IMR-90 (cell line): ENCODE measurements around the gene OR8G1. TPM values are rescaled to one million over a fixed set of nuclear protein-coding genes. Genes with fewer than 3 reads are reported as not detected.

Source experiments
- ATAC-seq: fragments of 200-7000 bp; cut with Tn5 transposase; 2 replicates; pipeline ENCODE4 v1.9.1; 2020; ENCODE audit warnings: low read depth, mild to moderate bottlenecking, moderate library complexity
- BruUV-seq: library from RNA; stranded (reverse); fragments of 400-500 nt; replicated peaks from 2 replicates; lab custom pipeline; 2021; lab: Mats Ljungman, UMichigan
- CTCF ChIA-PET: fragments of 300-600 bp; formaldehyde crosslinking; extraction: SDS; loops from one replicate; lab custom pipeline; 2021; ENCODE audit warnings: antibody characterized with exemption; lab: Yijun Ruan, JAX
- POLR2A ChIA-PET: fragments of 300-600 bp; sonication (Branson Sonifier 250); formaldehyde crosslinking; loops from one replicate; lab custom pipeline; 2022; ENCODE audit warnings: antibody characterized with exemption; ENCODE audit not compliant: unreplicated experiment; lab: Charles Lee
- DNase-seq: peaks from one replicate; pipeline ENCODE4 v3.0.0; 2013
- H2AFZ ChIP-seq: replicated peaks from 2 replicates; pipeline ENCODE3; 2013; ENCODE audit warnings: low read length, mild to moderate bottlenecking; ENCODE audit not compliant: poor library complexity
- H2AK5ac ChIP-seq: 2 replicates; pipeline ENCODE4 v1.6.1; 2013; ENCODE audit warnings: low read depth, low read length, inconsistent platforms
- H2AK9ac ChIP-seq: replicated peaks from 2 replicates; pipeline ENCODE3; 2013; ENCODE audit warnings: mild to moderate bottlenecking, low read depth, low read length, moderate library complexity; ENCODE audit not compliant: poor library complexity
- H2BK120ac ChIP-seq: 2 replicates; pipeline ENCODE4 v1.6.1; 2013; ENCODE audit warnings: low read depth, low read length, inconsistent platforms
- H2BK15ac ChIP-seq: 3 replicates; pipeline ENCODE4 v1.6.1; 2013; ENCODE audit warnings: low read depth, low read length, inconsistent platforms
- H2BK20ac ChIP-seq: 2 replicates; pipeline ENCODE4 v1.6.1; 2013; ENCODE audit warnings: low read depth, mild to moderate bottlenecking, inconsistent platforms, low read length, moderate library complexity
- H2BK5ac ChIP-seq: 2 replicates; pipeline ENCODE4 v1.6.1; 2013; ENCODE audit warnings: mild to moderate bottlenecking, low read depth, low read length, inconsistent platforms; ENCODE audit not compliant: poor library complexity, severe bottlenecking
- H3K14ac ChIP-seq: replicated peaks from 2 replicates; pipeline ENCODE4 v1.6.1; 2013; ENCODE audit warnings: low read depth, low read length, inconsistent platforms
- H3K18ac ChIP-seq: 2 replicates; pipeline ENCODE4 v1.6.1; 2013; ENCODE audit warnings: low read depth, low read length, control low read depth
- H3K23ac ChIP-seq: 2 replicates; pipeline ENCODE4 v1.6.1; 2013; ENCODE audit warnings: low read depth, low read length, inconsistent platforms
- H3K27ac ChIP-seq: 2 replicates; pipeline ENCODE4 v1.5.1; 2013; ENCODE audit warnings: mild to moderate bottlenecking, control low read depth, low read length; ENCODE audit not compliant: insufficient read depth
- H3K27me3 ChIP-seq: 2 replicates; pipeline ENCODE4 v1.6.1; 2013; ENCODE audit warnings: low read length; ENCODE audit not compliant: control insufficient read depth, insufficient read depth
- H3K36me3 ChIP-seq: 2 replicates; pipeline ENCODE4 v1.6.1; 2013; ENCODE audit warnings: low read length, mixed read lengths; ENCODE audit not compliant: control insufficient read depth, insufficient read depth
- H3K4ac ChIP-seq: 2 replicates; pipeline ENCODE4 v1.6.1; 2013; ENCODE audit warnings: low read depth, low read length, inconsistent platforms
- H3K4me1 ChIP-seq: 2 replicates; pipeline ENCODE4 v1.6.1; 2013; ENCODE audit warnings: low read length, mixed read lengths; ENCODE audit not compliant: control insufficient read depth, insufficient read depth
- H3K4me2 ChIP-seq: 2 replicates; pipeline ENCODE4 v1.6.1; 2013; ENCODE audit warnings: low read depth, mild to moderate bottlenecking, control low read depth, low read length, moderate library complexity
- H3K4me3 ChIP-seq: 2 replicates; pipeline ENCODE4 v1.5.1; 2013; ENCODE audit warnings: low read depth, mild to moderate bottlenecking, control low read depth, low read length, moderate library complexity; ENCODE audit not compliant: insufficient read depth
- H3K56ac ChIP-seq: 2 replicates; pipeline ENCODE4 v1.6.1; 2013; ENCODE audit warnings: low read length, inconsistent platforms; ENCODE audit not compliant: insufficient read depth; ENCODE audit errors: extremely low read depth
- H3K79me1 ChIP-seq, 2 experiments: 2 replicates each; pipeline ENCODE4 v1.6.1; 2013; ENCODE audit warnings: low read length in 2 of 2, inconsistent platforms in 1 of 2, low read depth in 1 of 2
- H3K9ac ChIP-seq: 2 replicates; pipeline ENCODE4 v1.6.1; 2013; ENCODE audit warnings: low read depth, low read length, control low read depth
- H3K9me1 ChIP-seq: 2 replicates; pipeline ENCODE4 v1.6.1; 2013; ENCODE audit warnings: low read length, inconsistent platforms; ENCODE audit not compliant: insufficient read depth
- H3K9me3 ChIP-seq: 2 replicates; pipeline ENCODE4 v1.6.1; 2013; ENCODE audit warnings: low read length; ENCODE audit not compliant: control insufficient read depth, insufficient read depth
- H4K20me1 ChIP-seq: 2 replicates; pipeline ENCODE4 v1.6.1; 2013; ENCODE audit warnings: low read length, inconsistent platforms; ENCODE audit not compliant: insufficient read depth
- H4K5ac ChIP-seq: 2 replicates; pipeline ENCODE4 v1.6.1; 2013; ENCODE audit warnings: mild to moderate bottlenecking, low read depth, low read length, control low read depth
- H4K8ac ChIP-seq, 2 experiments: 2 replicates each; pipeline ENCODE4 v1.6.1; 2013; ENCODE audit warnings: low read depth in 2 of 2, low read length in 2 of 2, control low read depth in 1 of 2, inconsistent platforms in 1 of 2
- H4K91ac ChIP-seq: 2 replicates; pipeline ENCODE4 v1.6.1; 2013; ENCODE audit warnings: low read depth, low read length, inconsistent platforms; ENCODE audit not compliant: insufficient read depth
- BHLHE40 ChIP-seq: fragments of 150-350 bp; IDR thresholded peaks from 2 replicates; pipeline ENCODE4 v1.6.1; 2016; ENCODE audit warnings: mild to moderate bottlenecking, low read depth, low read length
- CEBPB ChIP-seq: IDR thresholded peaks from 2 replicates; pipeline ENCODE4 v1.6.1; 2012; ENCODE audit warnings: low read depth, low read length, improper control_type of control experiment
- CHD1 ChIP-seq: IDR thresholded peaks from 2 replicates; pipeline ENCODE4 v1.6.1; 2012; ENCODE audit warnings: low read depth, low read length, improper control_type of control experiment
- FOS ChIP-seq: fragments of 150-350 bp; IDR thresholded peaks from 2 replicates; pipeline ENCODE4 v1.6.1; 2016; ENCODE audit warnings: low read depth, low read length
- MAFK ChIP-seq: IDR thresholded peaks from 2 replicates; pipeline ENCODE4 v1.6.1; 2012; ENCODE audit warnings: low read depth, low read length, improper control_type of control experiment
- MAZ ChIP-seq: IDR thresholded peaks from 2 replicates; pipeline ENCODE4 v1.6.1; 2012; ENCODE audit warnings: low read depth, mild to moderate bottlenecking, low read length, improper control_type of control experiment, moderate library complexity, borderline replicate concordance
- MXI1 ChIP-seq: IDR thresholded peaks from 2 replicates; pipeline ENCODE4 v1.6.1; 2012; ENCODE audit warnings: low read depth, mild to moderate bottlenecking, low read length, moderate library complexity, borderline replicate concordance
- NFE2L2 ChIP-seq: fragments of 150-350 bp; IDR thresholded peaks from 2 replicates; pipeline ENCODE4 v1.6.1; 2016; ENCODE audit warnings: low read depth, mild to moderate bottlenecking, low read length
- POLR2A ChIP-seq: IDR thresholded peaks from 2 replicates; pipeline ENCODE4 v1.6.1; 2012; ENCODE audit warnings: mild to moderate bottlenecking, low read depth, low read length
- RAD21 ChIP-seq: IDR thresholded peaks from 2 replicates; pipeline ENCODE4 v1.6.1; 2012; ENCODE audit warnings: low read length, improper control_type of control experiment
- RCOR1 ChIP-seq: IDR thresholded peaks from 2 replicates; pipeline ENCODE4 v1.6.1; 2012; ENCODE audit warnings: mild to moderate bottlenecking, low read length, improper control_type of control experiment; ENCODE audit not compliant: insufficient replicate concordance
- RFX5 ChIP-seq: IDR thresholded peaks from 2 replicates; pipeline ENCODE4 v1.8.0; 2012; ENCODE audit warnings: low read depth, mild to moderate bottlenecking, low read length, moderate library complexity
- SMC3 ChIP-seq: fragments of 150-350 bp; IDR thresholded peaks from 2 replicates; pipeline ENCODE4 v1.6.1; 2016; ENCODE audit warnings: low read depth, mild to moderate bottlenecking, antibody characterized with exemption, low read length, moderate library complexity
- WGBS, 2 experiments: methylation state at CpG; one replicate each; pipeline versions ENCODE4 v1.1.5 to v1.1.7; 2013; ENCODE audit warnings: missing lambda C conversion rate in 2 of 2; ENCODE audit not compliant: insufficient read length in 1 of 2; ENCODE audit errors: extremely low coverage in 2 of 2; 5-methylcytosine and 5-hydroxymethylcytosine counted together
- dilution Hi-C: fragments of 300-500 bp; cut with HindIII; formaldehyde crosslinking; loops from one replicate; pipeline ENCODE4 v1.14.3; 2018; ENCODE audit warnings: low sequenced_read_pairs; ENCODE audit not compliant: unreplicated experiment
- in situ Hi-C: fragments of 300-500 bp; cut with MboI; formaldehyde crosslinking; loops from 3 replicates; pipeline ENCODE4 v1.14.3; 2019; ENCODE audit warnings: low sequenced_read_pairs, inconsistent platforms, mixed read lengths
- intact Hi-C: fragments of 100-400 bp; cut with micrococcal nuclease; formaldehyde crosslinking; loops from 2 replicates; pipeline ENCODE4 v1.10.0; 2022
- polyA plus RNA-seq, 3 experiments: library from polyadenylated mRNA; depleted of rRNA; stranded (reverse); fragments of >200 nt; gene quantifications; 2 replicates each; pipeline ENCODE4 v1.2.3, GENCODE V29; 2012; ENCODE audit warnings: low replicate concordance in 1 of 3
- total RNA-seq: library from RNA; depleted of rRNA; stranded (reverse); fragments of >200 nt; gene quantifications from 2 replicates; pipeline ENCODE4 v1.2.3, GENCODE V29; 2012
- TF ChIP-seq, protein P1 (sequence below): fragments of 150-350 bp; IDR thresholded peaks from 2 replicates; pipeline ENCODE4 v1.6.1; 2016; ENCODE audit warnings: low read depth, mild to moderate bottlenecking, low read length, moderate library complexity, borderline replicate concordance
- TF ChIP-seq, protein P2 (sequence below): fragments of 150-350 bp; IDR thresholded peaks from 2 replicates; pipeline ENCODE4 v1.6.1; 2017; ENCODE audit warnings: mild to moderate bottlenecking, antibody characterized with exemption, low read length, low read depth
- TF ChIP-seq, protein P3 (sequence below): conservative IDR thresholded peaks from 2 replicates; pipeline ENCODE4 v1.5.1; 2012; ENCODE audit warnings: mild to moderate bottlenecking, low read depth, low read length, improper control_type of control experiment

Gene OR8G1
- total and polyA plus RNA-seq, 2 of the 4 experiments (the other 2 are of a cell fraction): not detected

DNA sequence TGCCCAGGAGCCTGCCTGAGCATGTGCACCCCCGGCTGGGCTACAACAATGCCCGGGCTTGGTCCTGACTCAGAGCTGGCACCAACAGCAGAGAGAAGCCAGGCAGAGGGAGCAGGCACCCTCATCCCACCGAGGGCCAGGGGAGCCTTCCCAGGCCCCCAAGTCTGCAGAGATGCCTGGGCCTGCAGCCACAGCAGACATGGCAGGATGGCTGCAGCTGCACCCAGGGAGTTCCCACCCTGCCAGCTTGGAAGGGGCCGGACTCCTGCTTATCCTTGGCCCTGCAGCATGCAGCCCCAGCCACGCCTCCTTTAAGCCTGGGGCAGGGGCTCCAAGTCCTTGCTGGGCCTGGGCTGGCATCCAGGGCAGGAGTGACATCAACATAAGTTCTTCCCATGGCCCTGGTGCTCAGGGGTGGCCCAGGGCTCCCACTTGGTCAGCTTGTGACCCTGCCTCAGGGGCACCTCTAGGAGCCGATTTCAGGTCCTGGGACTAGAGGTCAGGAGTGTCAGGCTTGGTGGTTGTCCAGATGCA is 31.0 kb upstream of the OR8G1 start:
- Histone ChIP-seq H3K9me1 (no peaks in the 10 kb centered on the region), H3K79me1 (no peaks in the 10 kb centered on the region), H3K23ac (no peak overlapping the region), H3K4me1 (no peaks in the 10 kb centered on the region), H3K27ac (no peak overlapping the region), H3K4me2 (no peak overlapping the region), H3K9me3 (no peaks in the 10 kb centered on the region), H3K4ac (no peak overlapping the region), H3K27me3 (no peaks in the 10 kb centered on the region; the same call in 1 of the 2 replicates), H4K5ac (no peak overlapping the region), H2AK9ac (no peak overlapping the region), H3K56ac (no peak overlapping the region), H4K20me1 (no peaks in the 10 kb centered on the region), H2BK15ac (no peak overlapping the region), H2AK5ac (no peak overlapping the region), H2BK120ac (no peak overlapping the region), H3K36me3 (no peaks in the 10 kb centered on the region), H2AFZ (no peak overlapping the region), H4K8ac (no peak overlapping the region), H2BK5ac (no peak overlapping the region), H4K91ac (no peak overlapping the region), H3K9ac (no peak overlapping the region), H3K18ac (no peak overlapping the region), H2BK20ac (no peak overlapping the region), H3K4me3 (no peak overlapping the region), H3K14ac (no peak overlapping the region)
- POLR2A ChIA-PET: no interaction called here
- intact Hi-C loops: no loop called here
- in situ Hi-C loops: no loop called here
- TF ChIP-seq RCOR1 (no peak), MAFK (no peak), CHD1 (no peak), NFE2L2 (no peak), BHLHE40 (no peak), FOS (no peak), SMC3 (no peak), POLR2A (no peak), RAD21 (no peak), MAZ (no peak), MXI1 (no peak), RFX5 (no peak), CEBPB (no peak)
- TF ChIP-seq, protein P1, sequence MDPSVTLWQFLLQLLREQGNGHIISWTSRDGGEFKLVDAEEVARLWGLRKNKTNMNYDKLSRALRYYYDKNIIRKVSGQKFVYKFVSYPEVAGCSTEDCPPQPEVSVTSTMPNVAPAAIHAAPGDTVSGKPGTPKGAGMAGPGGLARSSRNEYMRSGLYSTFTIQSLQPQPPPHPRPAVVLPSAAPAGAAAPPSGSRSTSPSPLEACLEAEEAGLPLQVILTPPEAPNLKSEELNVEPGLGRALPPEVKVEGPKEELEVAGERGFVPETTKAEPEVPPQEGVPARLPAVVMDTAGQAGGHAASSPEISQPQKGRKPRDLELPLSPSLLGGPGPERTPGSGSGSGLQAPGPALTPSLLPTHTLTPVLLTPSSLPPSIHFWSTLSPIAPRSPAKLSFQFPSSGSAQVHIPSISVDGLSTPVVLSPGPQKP: no peak
- TF ChIP-seq, protein P2, sequence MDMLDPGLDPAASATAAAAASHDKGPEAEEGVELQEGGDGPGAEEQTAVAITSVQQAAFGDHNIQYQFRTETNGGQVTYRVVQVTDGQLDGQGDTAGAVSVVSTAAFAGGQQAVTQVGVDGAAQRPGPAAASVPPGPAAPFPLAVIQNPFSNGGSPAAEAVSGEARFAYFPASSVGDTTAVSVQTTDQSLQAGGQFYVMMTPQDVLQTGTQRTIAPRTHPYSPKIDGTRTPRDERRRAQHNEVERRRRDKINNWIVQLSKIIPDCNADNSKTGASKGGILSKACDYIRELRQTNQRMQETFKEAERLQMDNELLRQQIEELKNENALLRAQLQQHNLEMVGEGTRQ: no peak
- TF ChIP-seq, protein P3, sequence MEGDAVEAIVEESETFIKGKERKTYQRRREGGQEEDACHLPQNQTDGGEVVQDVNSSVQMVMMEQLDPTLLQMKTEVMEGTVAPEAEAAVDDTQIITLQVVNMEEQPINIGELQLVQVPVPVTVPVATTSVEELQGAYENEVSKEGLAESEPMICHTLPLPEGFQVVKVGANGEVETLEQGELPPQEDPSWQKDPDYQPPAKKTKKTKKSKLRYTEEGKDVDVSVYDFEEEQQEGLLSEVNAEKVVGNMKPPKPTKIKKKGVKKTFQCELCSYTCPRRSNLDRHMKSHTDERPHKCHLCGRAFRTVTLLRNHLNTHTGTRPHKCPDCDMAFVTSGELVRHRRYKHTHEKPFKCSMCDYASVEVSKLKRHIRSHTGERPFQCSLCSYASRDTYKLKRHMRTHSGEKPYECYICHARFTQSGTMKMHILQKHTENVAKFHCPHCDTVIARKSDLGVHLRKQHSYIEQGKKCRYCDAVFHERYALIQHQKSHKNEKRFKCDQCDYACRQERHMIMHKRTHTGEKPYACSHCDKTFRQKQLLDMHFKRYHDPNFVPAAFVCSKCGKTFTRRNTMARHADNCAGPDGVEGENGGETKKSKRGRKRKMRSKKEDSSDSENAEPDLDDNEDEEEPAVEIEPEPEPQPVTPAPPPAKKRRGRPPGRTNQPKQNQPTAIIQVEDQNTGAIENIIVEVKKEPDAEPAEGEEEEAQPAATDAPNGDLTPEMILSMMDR: no peak
- dilution Hi-C loops: no loop called here
- no TSS peak for BruUV-seq
- no CpG with 5 or more reads among the region's 6 CpGs for WGBS, 2 experiments
- DNase-seq (no peak), ATAC-seq (no peak)
- CTCF ChIA-PET: no interaction called here
